Neural cell (in vitro differentiated cells): ENCODE measurements around the gene PADI2. TPM values are rescaled to one million over a fixed set of nuclear protein-coding genes. Genes with fewer than 3 reads are reported as not detected.

Experiments
- H2AFZ ChIP-seq: fragments of 200-600, 300-800 bp; sonication (generic), shearing (Covaris generic); 2 replicates; pipeline ENCODE4 v1.6.0; 2014; ENCODE audit warnings: low read depth, mild to moderate bottlenecking, antibody characterized with exemption, low read length, moderate library complexity
- H3F3A ChIP-seq: fragments of 200-600 bp; shearing (Covaris generic); 2 replicates; pipeline ENCODE4 v1.6.1; 2016; ENCODE audit warnings: mild to moderate bottlenecking, moderate library complexity, mixed read lengths, antibody characterized with exemption, low read length; ENCODE audit not compliant: insufficient read depth, poor library complexity, severe bottlenecking
- H3K27ac ChIP-seq: fragments of 200-600, 300-800 bp; sonication (generic), shearing (Covaris generic); 2 replicates; pipeline ENCODE4 v1.5.1; 2014; ENCODE audit warnings: mild to moderate bottlenecking, low read length, moderate library complexity
- H3K27me3 ChIP-seq: fragments of 300-800, 200-600 bp; sonication (generic), shearing (Covaris generic); 2 replicates; pipeline ENCODE4 v1.6.0; 2014; ENCODE audit warnings: mild to moderate bottlenecking, low read depth, low read length, moderate library complexity; ENCODE audit not compliant: insufficient read depth
- H3K36me3 ChIP-seq: fragments of 300-800, 200-600 bp; sonication (generic), shearing (Covaris generic); 2 replicates; pipeline ENCODE4 v1.5.1; 2014; ENCODE audit warnings: mild to moderate bottlenecking, antibody characterized with exemption, low read length, moderate library complexity; ENCODE audit not compliant: insufficient read depth
- H3K4me2 ChIP-seq: fragments of 300-800, 200-600 bp; sonication (generic), shearing (Covaris generic); 2 replicates; pipeline ENCODE4 v1.6.0; 2014; ENCODE audit warnings: mild to moderate bottlenecking, low read length
- H3K4me3 ChIP-seq: fragments of 300-800, 200-600 bp; sonication (generic), shearing (Covaris generic); 2 replicates; pipeline ENCODE4 v1.5.1; 2014; ENCODE audit warnings: mild to moderate bottlenecking, low read length, moderate library complexity
- H3K79me2 ChIP-seq: fragments of 200-600 bp; shearing (Covaris generic); replicated peaks from 2 replicates; pipeline ENCODE4 v1.6.0; 2014; ENCODE audit warnings: mild to moderate bottlenecking, low read length, moderate library complexity; ENCODE audit not compliant: insufficient read depth
- H3K9ac ChIP-seq: fragments of 300-800, 200-600 bp; sonication (generic), shearing (Covaris generic); 2 replicates; pipeline ENCODE4 v1.6.1; 2016; ENCODE audit warnings: mild to moderate bottlenecking, low read length, mixed read lengths
- H3K9me2 ChIP-seq: fragments of 200-600 bp; shearing (Covaris generic); 2 replicates; pipeline ENCODE4 v1.6.1; 2016; ENCODE audit warnings: mild to moderate bottlenecking, low read length, mixed read lengths; ENCODE audit not compliant: insufficient read depth
- H3K9me3 ChIP-seq: fragments of 200-600, 300-800 bp; sonication (generic), shearing (Covaris generic); 2 replicates; pipeline ENCODE4 v1.6.1; 2016; ENCODE audit warnings: mild to moderate bottlenecking, mixed run types, low read length, moderate library complexity, mixed read lengths
- H4K20me1 ChIP-seq: fragments of 200-600 bp; shearing (Covaris generic); 2 replicates; pipeline ENCODE4 v1.6.1; 2016; ENCODE audit warnings: mild to moderate bottlenecking, mixed run types; ENCODE audit not compliant: insufficient read depth
- CTCF ChIP-seq: fragments of 450-650 bp; IDR thresholded peaks from 2 replicates; pipeline ENCODE4 v1.5.1; 2014; ENCODE audit warnings: antibody characterized with exemption, mild to moderate bottlenecking, moderate library complexity; ENCODE audit not compliant: poor library complexity, severe bottlenecking
- EP300 ChIP-seq: fragments of 450-650 bp; conservative IDR thresholded peaks from 2 replicates; pipeline ENCODE4 v1.6.1; 2014; ENCODE audit warnings: antibody characterized with exemption, mild to moderate bottlenecking, moderate library complexity; ENCODE audit not compliant: poor library complexity, severe bottlenecking
- EZH2 ChIP-seq: fragments of 200-600, 300-800 bp; shearing (Covaris generic), sonication (generic); IDR thresholded peaks from 2 replicates; pipeline ENCODE4 v1.6.1; 2014; ENCODE audit warnings: antibody characterized with exemption, low read length, borderline replicate concordance, mild to moderate bottlenecking; ENCODE audit not compliant: insufficient read depth, poor library complexity, severe bottlenecking
- MXI1 ChIP-seq: fragments of 450-650 bp; conservative IDR thresholded peaks from 2 replicates; pipeline ENCODE4 v1.6.1; 2014; ENCODE audit warnings: antibody characterized with exemption, mild to moderate bottlenecking; ENCODE audit not compliant: poor library complexity, severe bottlenecking
- POLR2AphosphoS5 ChIP-seq: IDR thresholded peaks from 2 replicates; pipeline ENCODE4 v1.6.1; 2012
- RAD21 ChIP-seq: fragments of 450-650 bp; conservative IDR thresholded peaks from 2 replicates; pipeline ENCODE4 v1.6.1; 2014; ENCODE audit warnings: antibody characterized with exemption, mild to moderate bottlenecking, moderate library complexity
- REST ChIP-seq: IDR thresholded peaks from 2 replicates; pipeline ENCODE4 v1.6.1; 2012; ENCODE audit warnings: borderline replicate concordance
- SMC3 ChIP-seq: fragments of 450-650 bp; conservative IDR thresholded peaks from 2 replicates; pipeline ENCODE4 v1.6.1; 2014; ENCODE audit warnings: antibody characterized with exemption, mild to moderate bottlenecking, moderate library complexity; ENCODE audit not compliant: poor library complexity
- TAF1 ChIP-seq: IDR thresholded peaks from 2 replicates; pipeline ENCODE4 v1.6.1; 2012; ENCODE audit warnings: low read depth
- polyA plus RNA-seq: library from polyadenylated mRNA; depleted of rRNA; stranded (reverse); fragments of >200 nt; gene quantifications from 2 replicates; pipeline ENCODE4 v1.2.3, GENCODE V29; 2014

PADI2 gene
- polyA plus RNA-seq, 1 donor from 2014 or later, result 1.6 TPM

- Histone ChIP-seq H2AFZ (no peak overlapping the region), H3K79me2 (no peaks in the 10 kb centered on the region), H3K4me2 (no peak overlapping the region), H3K9me3 (no peaks in the 10 kb centered on the region), H3K9ac (no peak overlapping the region), H3K36me3 (no peaks in the 10 kb centered on the region), H3K27me3 (no peaks in the 10 kb centered on the region), H3K27ac (no peak overlapping the region), H3F3A (no peaks in the 10 kb centered on the region), H3K4me3 (no peak overlapping the region), H4K20me1 (no peaks in the 10 kb centered on the region), H3K9me2 (no peaks in the 10 kb centered on the region)
- TF ChIP-seq RAD21, result no peak
- no peak for TF ChIP-seq EZH2
Observed at GRCh38 chr1:17086751-17087150, 32.5 kb downstream of the PADI2 start.

GRCh38 chr1:17084787-17085186 lies 34.5 kb downstream of the PADI2 start:
- Histone ChIP-seq H3K36me3 (no peaks in the 10 kb centered on the region), H3F3A (no peaks in the 10 kb centered on the region), H3K9ac (no peak overlapping the region), H3K9me3 (no peaks in the 10 kb centered on the region), H3K79me2 (no peaks in the 10 kb centered on the region), H3K27me3 (no peaks in the 10 kb centered on the region), H3K9me2 (no peaks in the 10 kb centered on the region), H3K4me2 (no peak overlapping the region), H2AFZ (no peak overlapping the region), H4K20me1 (no peaks in the 10 kb centered on the region), H3K4me3 (no peak overlapping the region), H3K27ac (no peak overlapping the region)
- TF ChIP-seq EP300 (no peak), REST (no peak), TAF1 (no peak), CTCF (no peak), POLR2AphosphoS5 (no peak), EZH2 (no peak), RAD21 (no peak), MXI1 (no peak), SMC3 (no peak)

- Histone ChIP-seq H3K9me3 (no peaks in the 10 kb centered on the region), H3K79me2 (no peaks in the 10 kb centered on the region), H3K9ac (no peak overlapping the region), H3F3A (no peaks in the 10 kb centered on the region), H3K27me3 (no peaks in the 10 kb centered on the region), H3K27ac (no peak overlapping the region), H3K36me3 (no peaks in the 10 kb centered on the region), H3K4me3 (no peak overlapping the region), H2AFZ (no peak overlapping the region), H4K20me1 (no peaks in the 10 kb centered on the region), H3K9me2 (no peaks in the 10 kb centered on the region), H3K4me2 (no peak overlapping the region)
- TF ChIP-seq MXI1 (no peak), EP300 (no peak), REST (no peak), EZH2 (no peak), POLR2AphosphoS5 (no peak), RAD21 (no peak), TAF1 (no peak), SMC3 (no peak), CTCF (no peak)
Observed at GRCh38 chr1:17082761-17083160, 36.5 kb downstream of the PADI2 start.
